H9 (cell line): ENCODE measurements around the gene FAM13C. TPM values are rescaled to one million over a fixed set of nuclear protein-coding genes. Genes with fewer than 3 reads are reported as not detected.

Source experiments
- DNase-seq: peaks from one replicate; pipeline ENCODE4 v3.0.0-alpha.2; 2017
- H2AFZ ChIP-seq: one replicate; pipeline ENCODE4 v1.6.1; 2013; ENCODE audit warnings: mild to moderate bottlenecking, low read length, control low read depth, moderate library complexity
- H2AK5ac ChIP-seq: 2 replicates; pipeline ENCODE4 v1.6.1; 2013; ENCODE audit warnings: low read length, control low read depth, mixed read lengths; ENCODE audit not compliant: insufficient read length
- H2BK120ac ChIP-seq: one replicate; pipeline ENCODE4 v1.6.1; 2013; ENCODE audit warnings: low read depth, mild to moderate bottlenecking, low read length, control low read depth, inconsistent platforms; ENCODE audit not compliant: poor library complexity, severe bottlenecking
- H2BK12ac ChIP-seq: 2 replicates; pipeline ENCODE4 v1.6.1; 2013; ENCODE audit warnings: low read length, control low read depth, mixed read lengths, low read depth; ENCODE audit not compliant: insufficient read length
- H2BK15ac ChIP-seq: 2 replicates; pipeline ENCODE4 v1.6.1; 2013; ENCODE audit warnings: low read depth, low read length, control low read depth
- H2BK20ac ChIP-seq: one replicate; pipeline ENCODE4 v1.6.1; 2013; ENCODE audit warnings: low read depth, mild to moderate bottlenecking, low read length, control low read depth, inconsistent platforms; ENCODE audit not compliant: poor library complexity, severe bottlenecking
- H2BK5ac ChIP-seq: 2 replicates; pipeline ENCODE4 v1.6.1; 2013; ENCODE audit warnings: low read length, control low read depth, mixed read lengths; ENCODE audit not compliant: insufficient read length
- H3K14ac ChIP-seq: 2 replicates; pipeline ENCODE4 v1.6.1; 2013; ENCODE audit warnings: low read length, control low read depth; ENCODE audit not compliant: insufficient read depth
- H3K18ac ChIP-seq: 2 replicates; pipeline ENCODE4 v1.6.1; 2013; ENCODE audit warnings: low read depth, mild to moderate bottlenecking, mixed read lengths, low read length, control low read depth; ENCODE audit not compliant: insufficient read length
- H3K23ac ChIP-seq: 2 replicates; pipeline ENCODE4 v1.6.1; 2013; ENCODE audit warnings: low read length, control low read depth, mixed read lengths, low read depth; ENCODE audit not compliant: insufficient read length
- H3K23me2 ChIP-seq: 2 replicates; pipeline ENCODE4 v1.6.1; 2013; ENCODE audit warnings: low read depth, mild to moderate bottlenecking, mixed read lengths, low read length, control low read depth; ENCODE audit not compliant: insufficient read length, poor library complexity, severe bottlenecking
- H3K27ac ChIP-seq: 2 replicates; pipeline ENCODE4 v1.5.1; 2013; ENCODE audit warnings: low read length, control low read depth, mixed read lengths, low read depth; ENCODE audit not compliant: insufficient read length
- H3K27me3 ChIP-seq: 2 replicates; pipeline ENCODE4 v1.6.1; 2013; ENCODE audit warnings: low read length, control low read depth, inconsistent platforms; ENCODE audit not compliant: insufficient read depth
- H3K4ac ChIP-seq: 2 replicates; pipeline ENCODE4 v1.6.1; 2013; ENCODE audit warnings: low read depth, mild to moderate bottlenecking, control low read depth, inconsistent platforms, low read length, moderate library complexity
- H3K4me1 ChIP-seq: 2 replicates; pipeline ENCODE4 v1.6.1; 2013; ENCODE audit warnings: low read length, control low read depth, inconsistent platforms; ENCODE audit not compliant: insufficient read depth
- H3K4me2 ChIP-seq: 2 replicates; pipeline ENCODE4 v1.6.1; 2013; ENCODE audit warnings: low read length, control low read depth, mixed read lengths; ENCODE audit not compliant: insufficient read length, insufficient read depth
- H3K56ac ChIP-seq: 2 replicates; pipeline ENCODE4 v1.6.1; 2013; ENCODE audit warnings: low read depth, mild to moderate bottlenecking, mixed read lengths, low read length, control low read depth; ENCODE audit not compliant: insufficient read length
- H3K79me1 ChIP-seq: 2 replicates; pipeline ENCODE4 v1.6.1; 2013; ENCODE audit warnings: low read depth, mild to moderate bottlenecking, moderate library complexity, low read length, control low read depth, inconsistent platforms; ENCODE audit not compliant: insufficient read depth, poor library complexity, severe bottlenecking
- H3K79me2 ChIP-seq: 2 replicates; pipeline ENCODE4 v1.6.1; 2013; ENCODE audit warnings: low read length, control low read depth, inconsistent platforms; ENCODE audit not compliant: insufficient read depth
- H3K9ac ChIP-seq: 2 replicates; pipeline ENCODE4 v1.6.1; 2013; ENCODE audit warnings: low read length, control low read depth, mixed read lengths; ENCODE audit not compliant: insufficient read length; ENCODE audit errors: extremely low read depth
- H3K9me3 ChIP-seq: one replicate; pipeline ENCODE4 v1.6.1; 2013; ENCODE audit warnings: low read depth, low read length, inconsistent platforms; ENCODE audit not compliant: control insufficient read depth
- H3T11ph ChIP-seq: one replicate; pipeline ENCODE4 v1.6.1; 2013; ENCODE audit warnings: mild to moderate bottlenecking, low read length, control low read depth, inconsistent platforms
- H4K20me1 ChIP-seq: one replicate; pipeline ENCODE4 v1.6.1; 2013; ENCODE audit not compliant: control insufficient read depth, insufficient read length, insufficient read depth
- H4K5ac ChIP-seq: 2 replicates; pipeline ENCODE4 v1.6.1; 2013; ENCODE audit warnings: low read depth, mild to moderate bottlenecking, mixed read lengths, low read length, control low read depth; ENCODE audit not compliant: insufficient read length
- H4K8ac ChIP-seq: replicated peaks from 2 replicates; pipeline ENCODE4 v1.6.1; 2013; ENCODE audit warnings: low read length, control low read depth, mixed read lengths, low read depth; ENCODE audit not compliant: insufficient read length
- H4K91ac ChIP-seq: 2 replicates; pipeline ENCODE4 v1.6.1; 2013; ENCODE audit warnings: low read depth, mild to moderate bottlenecking, moderate library complexity, mixed read lengths, low read length, control low read depth; ENCODE audit not compliant: insufficient read length
- H3K27ac Mint-ChIP-seq, 3 experiments: 2 replicates in 2 of 3; 3 replicates in 1 of 3; pipeline ENCODE4 v1.8.0; 2020 to 2021; ENCODE audit warnings: mixed read lengths in 3 of 3, mild to moderate bottlenecking in 1 of 3, moderate library complexity in 1 of 3
- H3K27me3 Mint-ChIP-seq: 2 replicates; pipeline ENCODE4 v1.8.0; 2021; ENCODE audit warnings: low read depth, mild to moderate bottlenecking, moderate library complexity, mixed read lengths
- H3K36me3 Mint-ChIP-seq, 3 experiments: 2 replicates in 2 of 3; 3 replicates in 1 of 3; pipeline ENCODE4 v1.8.0; 2020 to 2021; ENCODE audit warnings: low read depth in 3 of 3, mixed read lengths in 3 of 3; ENCODE audit not compliant: insufficient read depth in 1 of 3
- H3K4me1 Mint-ChIP-seq, 2 experiments: 2 replicates each; pipeline ENCODE4 v1.8.0; 2020; ENCODE audit warnings: mixed read lengths in 2 of 2
- H3K4me3 Mint-ChIP-seq, 2 experiments: 2 replicates in 1 of 2; 3 replicates in 1 of 2; pipeline ENCODE4 v1.8.0; 2020 to 2021; ENCODE audit warnings: mild to moderate bottlenecking in 2 of 2, mixed read lengths in 2 of 2, moderate library complexity in 1 of 2
- H3K9me3 Mint-ChIP-seq, 2 experiments: 2 replicates in 1 of 2; 3 replicates in 1 of 2; pipeline ENCODE4 v1.8.0; 2020; ENCODE audit warnings: mild to moderate bottlenecking in 2 of 2, mixed read lengths in 2 of 2, moderate library complexity in 1 of 2
- WGBS: extraction: QIAGEN DNeasy Blood & Tissue Kit; methylation state at CpG from one replicate; pipeline ENCODE4 v1.1.7; 2013; ENCODE audit warnings: missing lambda C conversion rate, low lambda C conversion rate, mixed read lengths; ENCODE audit not compliant: insufficient read length; ENCODE audit errors: extremely low coverage; 5-methylcytosine and 5-hydroxymethylcytosine counted together
- total RNA-seq: library from RNA; stranded (reverse); gene quantifications from 2 replicates; pipeline ENCODE4 v1.2.1, GENCODE V29; 2021
- TF ChIP-seq, protein P1 (sequence below): fragments of 200-600 bp; sonication (generic); conservative IDR thresholded peaks from 3 replicates; pipeline ENCODE4 v1.8.0; 2021; ENCODE audit warnings: antibody characterized with exemption, mild to moderate bottlenecking

FAM13C gene
- total RNA-seq, 1 experiment from 2014 or later = 0.31 TPM

- Histone ChIP-seq H2AK5ac (no peak overlapping the region), H2BK20ac (no peak overlapping the region), H3K27me3 (no peaks in the 10 kb centered on the region), H3K18ac (no peak overlapping the region), H4K5ac (no peak overlapping the region), H3K79me1 (no peaks in the 10 kb centered on the region), H3K23me2 (no peaks in the 10 kb centered on the region), H3K27ac (no peak overlapping the region), H4K8ac (no peak overlapping the region), H3K4me1 (no peaks in the 10 kb centered on the region; the same call in 1 of the 2 replicates), H3T11ph (no peak overlapping the region), H2BK15ac (no peak overlapping the region), H2BK5ac (no peak overlapping the region), H2BK120ac (no peak overlapping the region), H3K79me2 (no peaks in the 10 kb centered on the region), H2BK12ac (no peak overlapping the region), H4K91ac (no peak overlapping the region), H3K9me3 (no peaks in the 10 kb centered on the region), H3K4me2 (no peak overlapping the region), H3K14ac (no peak overlapping the region), H4K20me1 (no peaks in the 10 kb centered on the region), H3K23ac (no peak overlapping the region), H2AFZ (no peak overlapping the region), H3K56ac (no peak overlapping the region), H3K4ac (no peak overlapping the region), H3K9ac (no peak overlapping the region)
- Mint-ChIP-seq H3K27me3 (no peaks in the 10 kb centered on the region; the same call in 1 of the 2 replicates), H3K9me3 (peaks cover 28 to 32% of the 10 kb centered on the region in 2 experiments; a peak in 4 of 5 replicates), H3K4me3 (no peak overlapping the region), H3K27ac (no peak overlapping the region), H3K4me1 (peaks cover 6 to 7% of the 10 kb centered on the region in 2 experiments), H3K36me3 (peaks cover 0 to 20% (median 3%) of the 10 kb centered on the region in 3 experiments; a peak in 5 of 7 replicates)
- no CpG with 5 or more reads among the region's 3 CpGs for WGBS
- TF ChIP-seq, protein P1, sequence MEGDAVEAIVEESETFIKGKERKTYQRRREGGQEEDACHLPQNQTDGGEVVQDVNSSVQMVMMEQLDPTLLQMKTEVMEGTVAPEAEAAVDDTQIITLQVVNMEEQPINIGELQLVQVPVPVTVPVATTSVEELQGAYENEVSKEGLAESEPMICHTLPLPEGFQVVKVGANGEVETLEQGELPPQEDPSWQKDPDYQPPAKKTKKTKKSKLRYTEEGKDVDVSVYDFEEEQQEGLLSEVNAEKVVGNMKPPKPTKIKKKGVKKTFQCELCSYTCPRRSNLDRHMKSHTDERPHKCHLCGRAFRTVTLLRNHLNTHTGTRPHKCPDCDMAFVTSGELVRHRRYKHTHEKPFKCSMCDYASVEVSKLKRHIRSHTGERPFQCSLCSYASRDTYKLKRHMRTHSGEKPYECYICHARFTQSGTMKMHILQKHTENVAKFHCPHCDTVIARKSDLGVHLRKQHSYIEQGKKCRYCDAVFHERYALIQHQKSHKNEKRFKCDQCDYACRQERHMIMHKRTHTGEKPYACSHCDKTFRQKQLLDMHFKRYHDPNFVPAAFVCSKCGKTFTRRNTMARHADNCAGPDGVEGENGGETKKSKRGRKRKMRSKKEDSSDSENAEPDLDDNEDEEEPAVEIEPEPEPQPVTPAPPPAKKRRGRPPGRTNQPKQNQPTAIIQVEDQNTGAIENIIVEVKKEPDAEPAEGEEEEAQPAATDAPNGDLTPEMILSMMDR = no peak
- no peak for DNase-seq
Measured at GRCh38 chr10:59405235-59405634, 42.9 kb upstream of the FAM13C start.
